ENCODE results near the gene LGI4.

The LGI4 gene

DNA sequence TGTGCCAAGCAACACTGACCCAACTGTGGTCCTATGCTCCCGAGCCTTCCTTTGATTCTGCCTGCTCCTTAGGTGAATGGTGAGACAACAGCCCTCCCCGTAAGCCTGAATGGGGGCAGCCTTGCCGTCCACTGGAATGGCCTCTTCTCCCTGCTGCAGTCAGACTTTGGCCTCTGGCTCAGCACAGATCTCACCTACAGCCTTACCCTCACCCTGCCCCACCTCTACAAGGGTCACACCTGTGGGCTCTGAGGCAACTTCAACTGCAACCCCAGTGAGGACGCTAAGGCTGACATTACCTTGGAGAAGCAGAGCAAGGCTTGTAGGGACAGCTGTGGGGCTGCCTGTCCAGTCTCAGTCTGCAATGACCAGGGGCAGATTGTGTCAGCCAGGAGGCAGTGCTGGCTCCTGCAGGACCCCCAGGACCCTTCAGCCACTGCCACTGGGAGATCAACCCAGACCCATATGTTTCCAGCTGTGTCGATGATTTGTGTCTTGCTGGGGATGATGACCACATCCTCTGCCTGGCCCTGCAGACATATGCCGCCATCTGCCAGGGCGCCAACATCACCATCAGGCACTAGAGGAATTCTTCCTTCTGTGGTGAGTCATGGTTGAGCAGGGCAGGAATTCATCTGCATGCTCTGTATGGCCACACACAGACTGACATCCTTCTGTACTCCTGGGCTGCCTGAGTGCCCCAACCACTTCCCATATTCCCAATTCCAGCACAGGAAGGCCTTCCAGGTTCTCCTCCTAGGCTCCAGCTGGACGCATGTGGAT is 46.5 kb downstream of the LGI4 start:
- in situ Hi-C loops (cut with MboI; ENCODE audit: low sequenced_read_pairs) = no loop called here

DNA sequence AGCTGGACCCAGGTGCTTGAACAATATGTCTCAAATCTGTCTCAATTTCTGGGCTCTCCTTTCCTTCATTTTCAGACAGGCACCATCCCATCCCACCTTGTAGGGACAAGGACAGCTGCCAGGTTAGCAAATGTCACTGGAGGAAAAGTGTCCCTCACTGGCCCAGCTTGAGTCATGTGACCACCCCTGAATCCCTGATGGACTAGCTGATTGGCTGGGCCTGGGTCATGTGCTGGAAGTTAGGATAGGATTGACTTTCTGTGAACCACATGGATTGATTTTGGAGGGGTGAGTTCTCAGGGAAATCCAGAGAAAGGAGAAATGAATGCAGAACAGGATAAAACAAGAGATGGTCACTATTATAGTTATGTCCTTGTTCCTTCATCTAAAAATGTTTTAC is 47.5 kb downstream of the LGI4 start:
- in situ Hi-C loops (cut with MboI; ENCODE audit: low sequenced_read_pairs) = no loop called here

DNA sequence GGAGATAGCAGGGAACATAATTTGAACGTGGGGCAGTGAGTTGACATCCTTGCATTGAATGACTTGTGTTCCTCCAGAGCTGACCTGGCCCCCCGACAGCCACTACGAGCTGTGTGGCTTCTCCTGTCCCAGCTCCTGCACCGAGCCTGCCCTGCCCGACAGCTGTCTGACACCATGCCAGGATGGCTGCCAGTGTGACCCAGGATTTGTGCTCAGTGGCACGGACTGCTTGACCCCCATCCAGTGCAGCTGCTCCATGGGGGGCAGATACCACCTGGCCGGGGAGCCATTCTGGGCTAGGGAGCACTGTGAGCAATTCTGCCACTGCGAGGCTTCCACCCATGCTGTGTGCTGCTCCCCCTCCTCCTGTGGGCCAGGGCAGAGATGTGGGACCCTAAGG is 48.4 kb downstream of the LGI4 start:
- in situ Hi-C loops (cut with MboI; ENCODE audit: low sequenced_read_pairs) = no loop called here

DNA sequence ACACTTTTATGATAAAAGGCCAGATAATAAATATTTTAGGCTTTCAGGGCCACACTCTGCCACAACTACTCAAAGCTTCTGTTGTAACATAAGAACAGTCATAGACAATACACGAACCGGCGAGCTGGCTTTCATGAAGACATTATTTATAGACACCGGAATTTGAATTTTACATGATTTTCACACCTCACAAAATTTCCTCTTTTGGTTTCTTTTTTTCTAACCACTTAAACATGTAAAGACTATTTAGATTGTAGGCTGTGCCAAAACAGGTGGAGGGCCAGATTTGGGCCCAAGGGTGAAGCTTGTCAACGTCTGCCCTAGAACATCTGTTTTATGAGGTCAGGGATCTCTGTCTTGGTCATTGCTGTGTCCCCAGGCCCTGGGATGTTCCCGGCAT is 48.9 kb downstream of the LGI4 start:
- in situ Hi-C loops (cut with MboI; ENCODE audit: low sequenced_read_pairs) = no loop called here

DNA sequence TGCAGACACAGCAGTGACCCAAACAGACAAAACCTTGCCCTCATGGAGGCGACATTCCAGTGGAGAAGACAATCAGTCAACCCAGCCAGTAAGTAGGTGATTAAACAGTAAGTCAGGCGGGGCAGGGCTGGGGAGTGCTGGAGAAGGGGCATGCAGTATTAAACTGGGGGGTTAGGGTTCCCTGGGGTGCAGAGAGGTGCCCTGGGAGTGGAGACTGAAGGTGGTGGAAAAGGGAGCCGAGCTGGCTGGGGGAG is 50.4 kb downstream of the LGI4 start:
- in situ Hi-C loops (cut with MboI; ENCODE audit: low sequenced_read_pairs) = no loop called here

DNA sequence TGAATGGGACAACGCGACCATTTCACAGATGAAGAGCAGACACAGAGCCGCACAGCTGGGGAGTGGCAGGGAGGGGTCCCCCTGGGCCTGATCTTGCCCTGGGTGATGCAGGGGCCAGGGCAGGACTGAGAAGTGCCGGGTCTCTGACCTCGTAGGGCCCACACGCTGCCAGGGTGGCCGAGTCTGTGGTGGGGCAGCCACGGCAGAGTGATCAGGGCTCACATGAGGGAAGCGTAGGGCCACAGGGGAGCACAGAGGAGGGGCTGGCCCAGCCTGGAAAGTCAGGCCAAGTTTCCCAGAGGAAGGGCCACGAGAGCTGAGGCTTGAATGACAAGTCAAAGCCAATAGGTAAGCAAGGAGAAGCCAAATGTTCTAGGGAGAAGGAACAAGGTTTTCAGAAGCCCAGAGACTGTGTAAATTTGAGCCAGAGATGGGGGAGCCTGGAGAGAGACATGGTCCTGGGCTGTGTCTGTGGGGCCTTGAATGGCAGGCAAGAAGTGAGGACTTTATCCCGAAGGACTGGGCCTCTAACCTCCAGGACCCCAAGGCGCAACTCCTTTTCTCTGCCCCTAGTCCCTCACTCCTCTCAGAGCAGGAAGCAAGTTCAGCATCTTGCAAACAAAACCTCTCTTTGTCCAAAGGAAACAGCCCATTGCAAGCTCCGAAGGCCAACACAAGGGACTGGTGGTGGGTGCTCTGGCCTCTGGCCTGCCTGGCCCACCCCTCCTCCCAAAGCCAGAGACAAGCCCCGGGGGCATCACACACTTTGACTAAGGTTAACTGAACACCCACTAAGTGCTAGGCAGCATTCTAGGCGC is 51.0 kb downstream of the LGI4 start:
- in situ Hi-C loops (cut with MboI; ENCODE audit: low sequenced_read_pairs) = no loop called here

DNA sequence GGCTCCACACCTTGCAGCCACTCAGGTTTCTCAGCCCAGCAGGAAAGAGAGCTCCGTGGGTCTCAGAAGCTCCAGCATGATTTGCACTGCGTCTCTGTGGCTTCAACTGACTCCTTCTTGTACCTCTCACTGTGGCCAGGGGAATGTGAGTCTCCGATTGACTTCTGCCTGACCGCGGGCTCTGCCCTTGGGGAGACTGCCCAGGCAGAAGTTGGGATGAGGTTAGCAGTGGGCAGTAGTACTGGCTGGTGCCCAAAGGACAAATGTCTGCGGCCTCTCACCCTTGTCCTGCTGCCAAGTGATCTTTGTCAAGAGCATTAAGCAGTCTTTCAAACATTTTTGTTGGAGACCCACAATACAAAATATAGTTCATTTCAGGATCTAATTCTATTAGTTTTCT is 53.7 kb downstream of the LGI4 start:
- in situ Hi-C loops (cut with MboI; ENCODE audit: low sequenced_read_pairs) = no loop called here

DNA sequence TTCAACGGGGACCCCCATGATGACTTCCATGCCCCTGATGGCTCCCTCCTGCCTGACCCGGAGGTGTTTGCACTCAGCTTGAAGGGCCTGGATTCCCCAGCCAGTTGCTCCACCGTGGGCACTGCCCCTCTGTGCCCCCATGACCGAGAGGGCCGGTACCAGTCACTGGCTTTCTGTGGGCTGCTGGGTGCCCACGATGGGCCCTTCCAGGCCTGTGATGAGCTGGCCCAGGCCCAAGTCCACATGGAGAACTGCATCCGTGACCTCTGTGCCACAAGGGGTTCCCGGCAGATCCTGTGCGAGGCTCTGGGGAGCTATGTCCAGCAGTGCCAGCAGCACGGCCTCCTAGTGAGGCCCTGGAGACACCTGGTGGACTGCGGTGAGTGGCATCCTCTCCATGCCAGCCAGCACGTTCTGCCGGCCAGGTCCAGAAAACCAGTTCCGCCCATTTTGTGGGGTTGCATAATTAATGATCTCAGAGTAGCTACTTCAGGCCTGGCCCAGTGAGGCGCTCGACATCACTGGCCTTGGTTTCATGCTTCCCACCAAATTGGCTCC is 54.2 kb downstream of the LGI4 start:
- in situ Hi-C loops (cut with MboI; ENCODE audit: low sequenced_read_pairs) = no loop called here

DNA sequence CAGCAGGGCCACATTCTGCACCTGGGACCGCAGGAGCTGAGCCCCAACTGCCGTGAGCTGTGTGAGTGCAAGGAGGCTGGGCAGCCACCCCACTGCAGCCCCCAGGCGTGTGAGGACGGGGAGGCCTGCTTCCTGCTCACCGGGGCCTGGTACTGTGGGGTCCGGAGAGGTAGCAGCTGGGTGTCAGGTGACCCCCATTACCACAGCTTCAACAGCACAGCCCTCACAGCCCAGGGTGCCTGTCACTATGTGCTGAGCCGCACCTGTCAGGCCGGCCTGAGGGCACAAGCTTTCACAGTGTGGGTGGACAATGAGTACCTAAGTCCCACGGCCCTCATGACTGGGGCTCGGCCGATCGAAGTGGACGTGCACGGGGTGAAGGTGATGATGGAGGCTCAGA is 55.0 kb downstream of the LGI4 start:
- in situ Hi-C loops (cut with MboI; ENCODE audit: low sequenced_read_pairs) = no loop called here

DNA sequence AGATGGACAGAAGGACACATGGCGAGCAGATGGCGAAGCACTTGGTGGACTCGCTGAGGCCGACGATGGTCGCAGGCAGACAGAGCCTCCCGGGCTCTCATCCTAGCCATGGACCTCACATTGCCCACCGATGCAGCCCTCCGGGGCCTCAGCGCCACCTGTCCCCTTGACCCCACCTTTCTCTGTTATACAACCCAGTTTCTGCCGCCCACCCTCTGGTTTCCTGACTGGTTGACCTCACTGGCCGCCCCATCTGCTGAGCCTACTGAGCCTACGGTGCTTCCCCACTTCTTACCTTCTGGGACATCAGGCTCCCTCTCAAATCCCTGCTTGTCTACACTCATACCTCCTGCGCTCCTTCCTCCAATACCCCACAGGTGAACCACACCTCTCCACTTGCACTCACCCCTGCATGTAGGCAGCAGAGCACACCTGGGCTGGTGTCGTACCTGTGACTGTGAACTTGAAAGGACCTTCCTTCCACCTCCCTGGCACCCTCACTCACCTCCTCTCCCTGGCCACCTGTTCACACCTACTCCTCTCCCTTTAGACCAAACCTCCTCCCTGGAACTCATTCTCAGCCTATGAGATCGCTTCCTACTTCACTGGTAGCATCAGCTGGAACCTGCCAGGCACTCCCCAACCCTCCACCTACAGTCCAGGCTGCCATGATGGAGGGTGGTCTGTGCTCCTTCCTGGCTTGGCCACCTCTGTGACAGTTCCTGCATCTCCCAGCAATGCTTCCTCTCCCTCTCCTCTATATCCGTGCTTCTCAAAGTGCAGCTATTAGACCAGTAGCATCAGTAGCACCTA is 57.2 kb downstream of the LGI4 start:
- in situ Hi-C loops (cut with MboI; ENCODE audit: low sequenced_read_pairs) = no loop called here

DNA sequence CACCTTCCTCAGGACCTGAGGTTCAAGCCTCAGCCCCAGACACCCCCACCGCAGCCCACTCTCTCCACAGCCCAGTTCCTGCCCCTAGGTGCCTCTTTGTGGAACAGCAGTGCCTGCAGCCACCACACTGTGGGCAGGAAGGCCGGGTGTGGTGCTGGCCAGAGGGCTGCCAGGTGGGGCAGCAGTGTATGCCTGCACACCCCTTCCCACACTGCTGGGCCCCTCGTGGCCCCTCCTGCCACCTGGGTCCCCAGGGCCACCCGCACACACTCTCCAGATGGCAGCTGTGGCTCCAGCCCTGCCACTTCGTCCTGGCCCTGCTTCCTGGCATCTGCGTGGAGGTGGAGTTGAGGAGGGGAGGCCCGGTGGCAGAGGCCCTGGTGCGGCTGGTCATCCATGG is 58.2 kb downstream of the LGI4 start:
- in situ Hi-C loops (cut with MboI; ENCODE audit: low sequenced_read_pairs) = no loop called here

DNA sequence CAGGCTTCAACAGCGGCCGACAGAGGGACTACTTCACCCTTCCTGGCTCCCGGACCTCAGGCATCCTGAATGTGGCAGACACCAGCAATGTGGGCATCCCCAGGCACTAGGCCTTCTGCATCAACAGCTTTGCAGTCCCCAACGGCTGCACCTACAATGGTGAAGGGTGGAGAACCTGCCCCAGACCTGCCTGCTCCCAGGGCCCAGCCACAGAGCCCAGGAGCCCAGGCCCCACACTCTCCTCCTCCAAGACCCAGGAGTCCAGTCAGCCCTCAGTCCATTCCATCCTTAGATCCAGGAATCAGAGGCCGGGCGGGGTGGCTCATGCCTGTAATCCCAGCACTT is 58.9 kb downstream of the LGI4 start:
- in situ Hi-C loops (cut with MboI; ENCODE audit: low sequenced_read_pairs) = no loop called here

DNA sequence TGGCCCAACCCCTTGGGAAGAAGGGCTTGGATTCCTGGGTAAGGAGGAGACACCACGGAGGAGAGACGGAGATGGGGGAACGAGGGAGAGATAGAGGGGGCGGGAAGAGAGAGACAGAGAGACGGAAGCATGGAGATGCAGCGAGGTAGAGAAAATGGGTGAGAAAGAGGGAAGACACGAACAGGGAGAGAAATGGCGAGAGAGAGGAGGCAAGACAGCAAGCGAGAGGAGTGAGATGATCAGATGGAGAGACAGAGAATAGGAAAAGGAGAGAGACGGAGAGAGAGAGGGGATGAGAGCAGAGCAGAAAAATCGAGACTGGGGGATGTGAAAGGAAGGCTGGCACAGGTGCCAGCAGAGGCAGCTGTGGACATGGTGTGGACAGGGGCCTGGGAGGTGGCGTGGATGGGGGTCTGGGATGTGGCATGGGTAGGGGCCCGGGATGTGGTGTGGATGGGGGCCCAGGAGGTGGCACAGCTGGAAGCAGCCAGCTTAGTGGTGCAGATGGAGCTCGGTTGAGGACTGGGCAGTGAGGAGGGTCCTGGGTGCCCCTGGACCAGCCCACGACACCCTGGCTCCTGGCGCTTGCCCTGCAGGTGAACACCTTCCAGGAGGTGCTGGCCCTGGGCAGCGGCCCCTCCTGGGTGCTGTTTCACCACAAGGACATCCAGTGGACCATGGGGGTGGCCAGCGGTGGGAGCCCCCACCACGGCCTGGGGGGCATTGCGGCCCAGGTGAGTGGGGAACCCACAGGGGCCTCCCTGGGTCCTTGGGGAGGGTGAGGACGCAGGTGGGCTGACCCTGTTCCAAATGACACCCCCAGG is 59.4 kb downstream of the LGI4 start:
- in situ Hi-C loops (cut with MboI; ENCODE audit: low sequenced_read_pairs) = no loop called here

Data from HL-60/S4 treated with phorbol 12-myristate 13-acetate at 8.2 ng/mL for 4 days and 3 days (cell line).